H1 (cell line): Measurements from ENCODE around the gene KIAA1755. TPM values are rescaled to one million over a fixed set of nuclear protein-coding genes. Genes with fewer than 3 reads are reported as not detected.

Experiments
- CTCF ChIA-PET: fragments of 300-600 bp; sonication (Branson Sonifier 250); formaldehyde crosslinking; loops from one replicate; lab custom pipeline; 2021; ENCODE audit not compliant: partially characterized antibody; lab: Charles Lee
- POLR2A ChIA-PET: fragments of 300-600 bp; sonication (Branson Sonifier 250); formaldehyde crosslinking; loops from one replicate; lab custom pipeline; 2021; ENCODE audit warnings: inconsistent platforms; ENCODE audit not compliant: partially characterized antibody; lab: Charles Lee
- DNase-seq, 2 experiments: peaks; one replicate each; pipeline versions ENCODE4 v3.0.0 to v3.0.0-alpha.2; 2010 to 2022; ENCODE audit warnings: low spot score in 2 of 2, low read depth in 1 of 2, mixed read lengths in 1 of 2
- FAIRE-seq: peaks from 2 replicates; lab custom pipeline; 2011; peaks lifted over from hg19 to GRCh38; lab: Jason Lieb, UNC
- H2AFZ ChIP-seq: 2 replicates; pipeline ENCODE4 v1.8.1; 2012; ENCODE audit warnings: low read length, inconsistent platforms
- H2AK5ac ChIP-seq: 2 replicates; pipeline ENCODE4 v1.6.1; 2013; ENCODE audit warnings: low read depth, low read length
- H2BK120ac ChIP-seq: replicated peaks from 2 replicates; pipeline ENCODE3; 2013; ENCODE audit warnings: low read depth, low read length, inconsistent platforms
- H2BK12ac ChIP-seq: 2 replicates; pipeline ENCODE4 v1.6.1; 2013; ENCODE audit warnings: low read depth, low read length
- H2BK15ac ChIP-seq: 2 replicates; pipeline ENCODE4 v1.6.1; 2013; ENCODE audit warnings: low read length
- H2BK20ac ChIP-seq: 2 replicates; pipeline ENCODE4 v1.6.1; 2013; ENCODE audit warnings: low read length
- H2BK5ac ChIP-seq: 2 replicates; pipeline ENCODE4 v1.6.1; 2013; ENCODE audit warnings: low read depth, low read length
- H3K14ac ChIP-seq: 2 replicates; pipeline ENCODE4 v1.6.1; 2013; ENCODE audit warnings: inconsistent platforms; ENCODE audit not compliant: insufficient read length
- H3K18ac ChIP-seq: 2 replicates; pipeline ENCODE4 v1.6.1; 2013; ENCODE audit warnings: low read length; ENCODE audit errors: extremely low read depth
- H3K23ac ChIP-seq: 2 replicates; pipeline ENCODE4 v1.6.1; 2013; ENCODE audit warnings: inconsistent platforms; ENCODE audit not compliant: insufficient read length
- H3K23me2 ChIP-seq: 2 replicates; pipeline ENCODE4 v1.6.1; 2013; ENCODE audit warnings: low read depth, low read length
- H3K27ac ChIP-seq: 2 replicates; pipeline ENCODE4 v1.6.1; 2011; ENCODE audit warnings: low read depth, low read length, inconsistent platforms
- H3K27me3 ChIP-seq, 4 experiments: replicated peaks in 1 of 4; 1 replicate in 1 of 4; 2 replicates in 3 of 4; pipeline versions ENCODE4 v1.6.1 to v1.8.1; 2011 to 2013; ENCODE audit warnings: low read length in 3 of 4, mild to moderate bottlenecking in 3 of 4, inconsistent platforms in 2 of 4, mixed read lengths in 2 of 4, moderate library complexity in 1 of 4; ENCODE audit not compliant: control insufficient read depth in 3 of 4, insufficient read depth in 3 of 4; ENCODE audit errors: extremely low read depth in 1 of 4
- H3K36me3 ChIP-seq, 4 experiments: 2 replicates each; pipeline versions ENCODE4 v1.6.1 to v1.8.1; 2011 to 2013; ENCODE audit warnings: mild to moderate bottlenecking in 4 of 4, low read length in 3 of 4, moderate library complexity in 2 of 4, control low read depth in 1 of 4, inconsistent platforms in 1 of 4; ENCODE audit not compliant: insufficient read depth in 4 of 4, control insufficient read depth in 2 of 4
- H3K4ac ChIP-seq: replicated peaks from 2 replicates; pipeline ENCODE3; 2013; ENCODE audit warnings: low read length, low read depth, mixed read lengths, inconsistent platforms; ENCODE audit not compliant: insufficient read length
- H3K4me1 ChIP-seq, 4 experiments: replicated peaks in 1 of 4; 1 replicate in 1 of 4; 2 replicates in 3 of 4; pipeline versions ENCODE4 v1.6.1 to v1.8.1; 2011 to 2013; ENCODE audit warnings: low read length in 3 of 4, inconsistent platforms in 2 of 4, mixed read lengths in 1 of 4; ENCODE audit not compliant: insufficient read depth in 4 of 4, control insufficient read depth in 3 of 4
- H3K4me2 ChIP-seq, 2 experiments: 2 replicates each; pipeline versions ENCODE4 v1.6.1 to v1.8.1; 2011 to 2013; ENCODE audit warnings: low read depth in 2 of 2, low read length in 2 of 2, control low read depth in 1 of 2, inconsistent platforms in 1 of 2, mild to moderate bottlenecking in 1 of 2; ENCODE audit not compliant: insufficient read depth in 1 of 2
- H3K4me3 ChIP-seq, 4 experiments: fragments of 200-600, 300-600 bp in 1 of 4; sonication (generic), shearing (Covaris generic), sonication (Bioruptor Twin) in 1 of 4; 2 replicates each; pipeline versions ENCODE4 v1.5.1 to v1.8.1; 2011 to 2016; ENCODE audit warnings: low read length in 4 of 4, low read depth in 3 of 4, control low read depth in 2 of 4, inconsistent platforms in 2 of 4, mild to moderate bottlenecking in 2 of 4, mixed read lengths in 1 of 4, moderate library complexity in 1 of 4; ENCODE audit not compliant: insufficient read depth in 2 of 4; ENCODE audit errors: extremely low read depth in 1 of 4
- H3K56ac ChIP-seq: replicated peaks from 2 replicates; pipeline ENCODE3; 2013; ENCODE audit warnings: low read depth, mild to moderate bottlenecking, mixed read lengths, low read length, inconsistent platforms; ENCODE audit not compliant: insufficient read length
- H3K79me1 ChIP-seq: 2 replicates; pipeline ENCODE4 v1.6.1; 2013; ENCODE audit warnings: low read depth, low read length, control low read depth
- H3K79me2 ChIP-seq, 2 experiments: 2 replicates each; pipeline versions ENCODE4 v1.6.1 to v1.8.1; 2012 to 2013; ENCODE audit warnings: low read length in 2 of 2, mild to moderate bottlenecking in 2 of 2, inconsistent platforms in 1 of 2; ENCODE audit not compliant: insufficient read depth in 2 of 2, control insufficient read depth in 1 of 2
- H3K9ac ChIP-seq, 4 experiments: replicated peaks in 1 of 4; 1 replicate in 1 of 4; 2 replicates in 3 of 4; pipeline versions ENCODE4 v1.6.1 to v1.8.1; 2011 to 2013; ENCODE audit warnings: low read depth in 3 of 4, low read length in 3 of 4, control low read depth in 2 of 4, mild to moderate bottlenecking in 2 of 4, moderate library complexity in 2 of 4, inconsistent platforms in 1 of 4; ENCODE audit errors: extremely low read depth in 1 of 4
- H3K9me3 ChIP-seq, 2 experiments: 2 replicates each; pipeline versions ENCODE4 v1.6.1 to v1.8.1; 2012 to 2013; ENCODE audit warnings: mild to moderate bottlenecking in 2 of 2, moderate library complexity in 2 of 2, control low read depth in 1 of 2, inconsistent platforms in 1 of 2, low read depth in 1 of 2, low read length in 1 of 2, mixed read lengths in 1 of 2; ENCODE audit not compliant: insufficient read depth in 2 of 2
- H4K20me1 ChIP-seq, 2 experiments: replicated peaks in 1 of 2; 2 replicates each; pipeline versions ENCODE3 to v1.8.1; 2011 to 2013; ENCODE audit warnings: inconsistent platforms in 2 of 2, low read length in 2 of 2, mild to moderate bottlenecking in 1 of 2; ENCODE audit not compliant: insufficient read depth in 2 of 2, control insufficient read depth in 1 of 2
- H4K5ac ChIP-seq: 2 replicates; pipeline ENCODE4 v1.6.1; 2013; ENCODE audit warnings: low read length, low read depth, mixed read lengths, inconsistent platforms; ENCODE audit not compliant: insufficient read length
- H4K8ac ChIP-seq: 2 replicates; pipeline ENCODE4 v1.8.0; 2013; ENCODE audit warnings: mild to moderate bottlenecking, moderate library complexity, low read length, inconsistent platforms; ENCODE audit not compliant: insufficient read depth; ENCODE audit errors: extremely low read depth
- H4K91ac ChIP-seq: replicated peaks from 2 replicates; pipeline ENCODE3; 2013; ENCODE audit warnings: low read length, mixed read lengths, inconsistent platforms; ENCODE audit not compliant: insufficient read length
- CREB1 ChIP-seq: IDR thresholded peaks from 2 replicates; pipeline ENCODE4 v1.6.1; 2012; ENCODE audit warnings: inconsistent platforms
- KDM4A ChIP-seq: IDR thresholded peaks from one replicate; pipeline ENCODE4 v1.7.1; 2012; ENCODE audit warnings: low read depth, mild to moderate bottlenecking, moderate library complexity, low read length, inconsistent platforms; ENCODE audit not compliant: severe bottlenecking
- POLR2AphosphoS5 ChIP-seq: IDR thresholded peaks from 2 replicates; pipeline ENCODE4 v1.6.1; 2011; ENCODE audit warnings: low read depth, low read length
- WGBS, 2 experiments: shearing (Covaris generic) in 1 of 2; methylation state at CpG; one replicate each; pipeline versions ENCODE4 v1.1.6 to v1.1.7; 2013 to 2015; ENCODE audit warnings: low lambda C conversion rate in 2 of 2, mixed read lengths in 2 of 2, inconsistent platforms in 1 of 2, low coverage in 1 of 2, missing lambda C conversion rate in 1 of 2; ENCODE audit not compliant: insufficient replicate concordance in 2 of 2, insufficient coverage in 1 of 2, insufficient read length in 1 of 2; ENCODE audit errors: extremely low coverage in 1 of 2, missing lambda C conversion rate in 1 of 2; 5-methylcytosine and 5-hydroxymethylcytosine counted together
- polyA plus RNA-seq, 7 experiments: library from polyadenylated mRNA; depleted of rRNA in 3 of 7; stranded (reverse) in 5 of 7; unstranded in 2 of 7; fragments of >200 nt in 5 of 7; fragments of 200-250 nt in 2 of 7; gene quantifications; 1 replicate in 5 of 7; 2 replicates in 1 of 7; 4 replicates in 1 of 7; pipeline versions ENCODE4 v1.2.1 to v1.2.3, GENCODE V29; 2011 to 2013; ENCODE audit warnings: missing spikeins in 2 of 7, mixed read lengths in 2 of 7
- total RNA-seq: library from RNA; stranded (reverse); fragmentation: NEBNext Ultra II Directional; extraction: Animal tissue kit (Norgen Biotek cat#: 25700); gene quantifications from 2 replicates; pipeline ENCODE4 v1.2.1, GENCODE V29; 2021

The KIAA1755 gene
- total and polyA plus RNA-seq, 2 of the 8 experiments (the other 6 are each of a cell fraction or from before 2014, with no cell fraction given): 0.23 TPM; not detected in 1

- DNase-seq: no peak
- no peak overlapping the region for H3K27ac ChIP-seq
- no peaks in the 10 kb centered on the region for H3K23me2 ChIP-seq
- no peaks in the 10 kb centered on the region for H3K36me3 ChIP-seq
- FAIRE-seq: no peak
- H3K79me1 ChIP-seq: no peaks in the 10 kb centered on the region
- H3K23ac ChIP-seq: no peak overlapping the region
- H2AFZ ChIP-seq: no peak overlapping the region
- 76% methylated on average over 6 of the region's 6 CpGs; no CpG with 5 or more reads in 1 of the 2 experiments for WGBS, 2 experiments
- peak overlapping the region; percentile 32 for H3K56ac ChIP-seq
- no peak overlapping the region for H3K9ac ChIP-seq
- H3K4me3 ChIP-seq: no peak overlapping the region
- no peak overlapping the region for H2BK120ac ChIP-seq
- CTCF ChIA-PET: no interaction called here
- H2BK15ac ChIP-seq: no peak overlapping the region
- no peaks in the 10 kb centered on the region for H3K4me1 ChIP-seq
- H3K27me3 ChIP-seq: no peaks in the 10 kb centered on the region
- H2BK5ac ChIP-seq: no peak overlapping the region
- no peak overlapping the region for H2AK5ac ChIP-seq
- H3K4ac ChIP-seq: no peak overlapping the region
- POLR2A ChIA-PET: no interaction called here
- no peak overlapping the region for H3K14ac ChIP-seq
- no peak overlapping the region for H2BK20ac ChIP-seq
- no peak overlapping the region for H3K18ac ChIP-seq
- no peaks in the 10 kb centered on the region for H4K20me1 ChIP-seq
- H4K8ac ChIP-seq: no peak overlapping the region
- H3K79me2 ChIP-seq: no peaks in the 10 kb centered on the region
- no peak overlapping the region for H3K4me2 ChIP-seq
- no peaks in the 10 kb centered on the region for H3K9me3 ChIP-seq
- no peak overlapping the region for H4K91ac ChIP-seq
- H2BK12ac ChIP-seq: no peak overlapping the region
- no peak overlapping the region for H4K5ac ChIP-seq
- TF ChIP-seq KDM4A (no peak), POLR2AphosphoS5 (no peak), CREB1 (no peak)
Measured at GRCh38 chr20:38179846-38180245, 80.7 kb downstream of the KIAA1755 start.
